HL-60 (cell line): ENCODE data around the gene CREB3L1.

Experiments
- CTCF ChIP-seq: IDR thresholded peaks from one replicate; pipeline ENCODE4 v1.5.1; 2011; ENCODE audit warnings: low read length, control low read depth, inconsistent platforms; ENCODE audit not compliant: insufficient read depth
- REST ChIP-seq: IDR thresholded peaks from 2 replicates; pipeline ENCODE4 v1.6.1; 2012; ENCODE audit warnings: low read depth; ENCODE audit not compliant: insufficient replicate concordance

DNA sequence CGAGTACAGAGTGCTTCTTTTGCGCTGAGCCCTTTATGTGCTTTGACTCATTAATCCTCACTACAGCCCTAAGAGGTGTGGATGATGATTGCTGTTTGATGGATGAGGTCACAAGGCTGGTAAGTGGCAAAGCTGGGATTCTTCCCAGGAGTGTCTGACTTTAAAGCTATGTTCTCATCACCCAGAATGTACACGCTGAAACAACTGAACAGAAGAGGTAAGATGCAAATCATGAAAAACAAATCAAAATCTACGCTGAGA is 37.7 kb upstream of the CREB3L1 start:
- no peak for TF ChIP-seq CTCF
- TF ChIP-seq REST: no peak
